ENCODE data around the gene CYSTM1. TPM values are rescaled to one million over a fixed set of nuclear protein-coding genes. Genes with fewer than 3 reads are reported as not detected.

CYSTM1 gene
- polyA plus RNA-seq, 10 donors, result 19.6 to 40.6 (median 37.0) TPM

GRCh38 chr5:140253985-140254384 lies 79.0 kb downstream of the CYSTM1 start:
- no peak for DNase-seq

- DNase-seq, result no peak
Measured at GRCh38 chr5:140255460-140256157, 80.6 kb downstream of the CYSTM1 start.

- DNase-seq, result no peak
Measured at GRCh38 chr5:140256726-140257125, 81.7 kb downstream of the CYSTM1 start.

DNA sequence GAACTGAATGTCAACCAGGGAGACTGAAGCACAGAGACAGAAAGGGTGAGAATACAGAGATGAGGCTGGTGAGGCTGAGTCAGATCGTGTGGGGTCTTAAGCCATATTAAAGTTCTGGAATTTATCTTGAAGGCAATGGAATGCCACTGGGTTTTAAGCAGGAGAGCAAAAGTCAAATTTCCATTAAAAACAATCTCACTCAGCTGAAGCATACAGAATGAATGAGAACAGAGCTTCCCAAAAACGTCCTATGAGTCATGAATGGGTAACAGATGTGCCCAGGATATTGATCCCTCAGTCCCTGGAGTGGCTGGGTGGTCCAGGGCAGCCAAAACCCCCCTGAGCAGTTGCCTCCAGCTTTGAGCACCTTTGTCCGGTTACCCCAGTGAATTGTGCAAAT lies 83.0 kb downstream of the CYSTM1 start:
- DNase-seq, result peak in 1 of 3 donors; percentile 52

GRCh38 chr5:140258873-140259272 lies 83.9 kb downstream of the CYSTM1 start:
- no peak for DNase-seq

- DNase-seq, result no peak
Measured at GRCh38 chr5:140259500-140259899, 84.5 kb downstream of the CYSTM1 start.

GRCh38 chr5:140260089-140260656 lies 85.2 kb downstream of the CYSTM1 start:
- no peak for DNase-seq

- DNase-seq, result no peak
Measured at GRCh38 chr5:140261403-140262171, 86.6 kb downstream of the CYSTM1 start.

GRCh38 chr5:140262221-140262620 lies 87.2 kb downstream of the CYSTM1 start:
- no peak for DNase-seq

- no peak for DNase-seq
Measured at GRCh38 chr5:140262839-140263238, 87.9 kb downstream of the CYSTM1 start.

GRCh38 chr5:140265845-140266244 lies 90.9 kb downstream of the CYSTM1 start:
- DNase-seq, result no peak

DNA sequence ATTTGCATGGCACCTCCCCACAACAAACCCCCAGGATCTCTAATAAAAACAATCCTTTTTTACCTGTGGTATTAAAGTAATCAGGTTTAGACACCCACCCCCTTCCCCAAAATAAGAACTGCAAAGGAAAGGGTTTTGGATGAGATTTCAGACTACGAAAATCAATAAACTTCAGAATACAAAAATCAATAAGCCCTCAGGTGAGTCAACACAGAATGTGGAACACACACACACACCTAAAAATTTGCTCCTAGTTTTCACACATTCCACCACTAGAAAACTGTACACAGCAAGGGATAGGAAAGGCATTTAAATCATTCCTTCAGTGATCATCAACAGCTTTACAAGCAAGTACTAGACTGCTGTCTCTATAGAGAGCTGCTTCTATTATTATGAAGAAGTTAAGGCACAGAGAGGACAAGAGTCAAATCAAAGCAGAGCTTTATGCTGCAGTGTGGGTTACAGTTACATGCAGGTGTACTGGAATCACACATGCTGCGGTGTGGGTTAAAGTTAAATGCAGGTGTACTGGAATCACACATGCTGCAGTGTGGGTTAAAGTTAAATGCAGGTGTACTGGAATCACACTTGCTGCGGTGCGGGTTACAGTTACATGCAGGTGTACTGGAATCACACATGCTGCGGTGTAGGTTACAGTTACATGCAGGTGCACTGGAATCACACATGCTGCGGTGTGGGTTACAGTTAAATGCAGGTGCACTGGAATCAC lies 91.6 kb downstream of the CYSTM1 start:
- DNase-seq, result no peak

GRCh38 chr5:140267201-140267540 lies 92.2 kb downstream of the CYSTM1 start:
- no peak for DNase-seq

GRCh38 chr5:140267559-140268018 lies 92.6 kb downstream of the CYSTM1 start:
- DNase-seq, result no peak

GRCh38 chr5:140270008-140270407 lies 95.0 kb downstream of the CYSTM1 start:
- DNase-seq, result no peak

GRCh38 chr5:140273401-140273877 lies 98.5 kb downstream of the CYSTM1 start:
- no peak for DNase-seq

DNA sequence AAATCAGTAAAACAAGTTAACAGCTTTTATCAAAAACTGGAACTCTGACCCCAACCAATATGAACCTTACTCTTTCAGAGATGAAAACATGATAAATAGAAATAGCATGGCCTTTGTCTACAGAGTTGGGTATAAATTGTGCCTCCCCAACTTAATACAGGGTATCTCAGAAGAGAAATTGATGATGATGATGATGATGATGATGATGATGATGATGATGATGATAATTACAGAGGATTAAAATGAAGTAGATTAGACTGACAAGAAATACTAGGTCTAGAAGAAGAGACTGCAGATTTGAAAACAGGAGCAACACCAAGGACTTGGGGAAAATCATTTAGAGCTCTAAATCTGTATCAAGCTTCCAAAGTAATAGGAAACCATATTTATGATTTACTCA lies 100.8 kb downstream of the CYSTM1 start:
- no peak for DNase-seq

- no peak for DNase-seq
Measured at GRCh38 chr5:140282266-140282665, 107.3 kb downstream of the CYSTM1 start.

DNA sequence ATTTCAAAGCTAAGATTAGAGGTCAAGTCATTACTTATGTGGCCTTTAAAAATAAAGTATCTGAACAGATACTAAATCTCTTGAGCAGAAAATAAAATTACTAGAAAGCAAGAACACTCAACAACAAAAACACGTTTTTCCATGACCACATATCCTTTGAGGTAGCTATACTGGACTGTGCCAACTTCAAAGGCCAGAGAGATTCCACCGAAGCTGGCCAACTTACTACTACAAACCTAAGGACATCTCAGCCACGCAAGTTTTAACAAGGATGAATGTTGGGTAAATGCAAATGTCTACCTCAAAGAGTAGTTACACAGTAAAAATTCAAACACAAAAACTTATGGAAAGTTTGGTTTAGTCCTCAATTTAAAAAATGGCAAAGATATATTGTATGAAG lies 109.0 kb downstream of the CYSTM1 start:
- no peak for DNase-seq

DNA sequence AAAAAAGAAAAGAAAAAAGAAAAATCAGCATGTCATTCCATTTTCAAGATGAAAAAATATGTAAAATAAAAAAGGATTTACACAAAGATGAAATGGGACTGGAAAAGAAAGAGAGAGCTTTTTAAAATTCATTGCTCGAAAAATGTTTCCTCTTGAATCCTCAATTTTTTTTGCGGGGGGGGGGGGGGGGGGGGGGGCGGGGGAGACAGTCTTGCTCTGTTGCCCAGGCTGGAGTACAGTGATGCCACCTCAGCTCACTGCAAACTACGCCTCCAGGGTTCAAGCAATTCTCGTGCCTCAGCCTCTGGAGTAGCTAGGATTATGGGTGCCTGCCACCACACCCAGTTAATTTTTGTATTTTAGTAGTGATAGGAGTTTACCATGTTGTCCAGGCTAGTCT lies 111.4 kb downstream of the CYSTM1 start:
- no peak for DNase-seq

GRCh38 chr5:140287801-140288521 lies 113.0 kb downstream of the CYSTM1 start:
- DNase-seq, result no peak

Data from muscle of back (tissue), 11 donors.